GM19193 (cell line): Measurements from ENCODE around the gene ELL.

Experiments
- POLR2A ChIP-seq: IDR thresholded peaks from 4 replicates; pipeline ENCODE4 v1.6.1; 2011; ENCODE audit not compliant: insufficient read depth, insufficient read length; ENCODE audit errors: extremely low read depth

ELL gene

GRCh38 chr19:18502638-18503294, 19.1 kb downstream of the ELL start:
- TF ChIP-seq POLR2A = no peak

- TF ChIP-seq POLR2A = no peak
Measured at GRCh38 chr19:18502246-18502637, 19.6 kb downstream of the ELL start.

- TF ChIP-seq POLR2A = no peak
Measured at GRCh38 chr19:18501832-18502231, 20.0 kb downstream of the ELL start.

- no peak for TF ChIP-seq POLR2A
Measured at GRCh38 chr19:18501351-18501750, 20.5 kb downstream of the ELL start.

- no peak for TF ChIP-seq POLR2A
Measured at GRCh38 chr19:18500799-18501198, 21.1 kb downstream of the ELL start.

GRCh38 chr19:18500376-18500775, 21.5 kb downstream of the ELL start:
- TF ChIP-seq POLR2A = no peak

- TF ChIP-seq POLR2A = no peak
Measured at GRCh38 chr19:18499055-18499775, 22.7 kb downstream of the ELL start.

GRCh38 chr19:18496980-18497256, 25.0 kb downstream of the ELL start:
- no peak for TF ChIP-seq POLR2A

GRCh38 chr19:18496167-18496979, 25.5 kb downstream of the ELL start:
- no peak for TF ChIP-seq POLR2A

GRCh38 chr19:18495204-18495911, 26.5 kb downstream of the ELL start:
- TF ChIP-seq POLR2A = no peak

- no peak for TF ChIP-seq POLR2A
Measured at GRCh38 chr19:18494267-18494607, 27.6 kb downstream of the ELL start.

- no peak for TF ChIP-seq POLR2A
Measured at GRCh38 chr19:18493440-18494266, 28.2 kb downstream of the ELL start.

GRCh38 chr19:18491995-18492953, 29.6 kb downstream of the ELL start:
- no peak for TF ChIP-seq POLR2A

- no peak for TF ChIP-seq POLR2A
Measured at GRCh38 chr19:18490728-18491127, 31.1 kb downstream of the ELL start.

- TF ChIP-seq POLR2A = no peak
Measured at GRCh38 chr19:18489627-18490184, 32.2 kb downstream of the ELL start.
